Middle frontal gyrus (tissue), 1 donor: ENCODE data around the gene PTPRD.
"Not testable (repeated sequence)": the region's sequence is repeated elsewhere in the genome, so short reads cannot be mapped to it uniquely, and the experiment has no call there.

Source experiments
- DNase-seq: peaks from one replicate; pipeline ENCODE4 v3.0.0-alpha.2; 2015; ENCODE audit warnings: low spot score; ENCODE audit errors: extremely low spot score

PTPRD gene

DNA sequence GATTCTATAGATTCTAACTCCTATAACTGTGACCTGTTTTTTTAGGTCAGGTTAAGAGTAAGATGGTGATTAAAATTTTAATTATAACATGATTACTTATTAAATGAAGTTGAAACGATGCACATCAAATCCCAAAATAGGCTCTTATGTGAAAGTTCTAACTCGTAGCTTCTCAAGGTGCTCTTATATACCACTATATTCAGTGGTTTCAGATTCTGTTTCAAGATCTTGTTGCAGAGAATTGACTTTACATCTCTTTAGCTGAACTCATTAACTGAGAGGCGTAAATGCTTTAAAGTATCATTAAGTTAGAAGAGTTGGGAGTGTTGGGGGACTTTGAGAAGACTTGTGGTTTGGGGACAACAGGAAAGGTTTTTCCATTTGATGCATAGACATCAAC is 1399.8 kb downstream of the PTPRD start:
- no peak for DNase-seq

DNA sequence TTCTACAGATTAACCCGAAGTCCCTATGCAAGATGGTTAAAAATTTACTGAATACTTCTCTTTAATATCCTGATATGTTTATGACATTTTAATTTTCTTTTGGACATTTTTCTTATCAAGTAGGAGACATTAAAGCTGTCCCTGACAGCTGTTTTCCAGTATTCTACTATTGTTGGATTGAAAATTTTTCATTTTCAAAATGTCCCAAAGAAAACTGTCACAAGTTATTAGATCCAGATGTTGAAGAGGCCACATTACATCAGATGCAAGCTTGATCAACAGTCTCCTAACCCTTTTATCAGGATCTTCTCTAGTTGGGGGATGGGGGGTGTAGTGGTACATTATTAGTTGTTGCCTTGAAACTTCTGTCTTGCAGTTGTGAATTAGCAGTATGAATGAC is 1410.5 kb downstream of the PTPRD start:
- no peak for DNase-seq

DNA sequence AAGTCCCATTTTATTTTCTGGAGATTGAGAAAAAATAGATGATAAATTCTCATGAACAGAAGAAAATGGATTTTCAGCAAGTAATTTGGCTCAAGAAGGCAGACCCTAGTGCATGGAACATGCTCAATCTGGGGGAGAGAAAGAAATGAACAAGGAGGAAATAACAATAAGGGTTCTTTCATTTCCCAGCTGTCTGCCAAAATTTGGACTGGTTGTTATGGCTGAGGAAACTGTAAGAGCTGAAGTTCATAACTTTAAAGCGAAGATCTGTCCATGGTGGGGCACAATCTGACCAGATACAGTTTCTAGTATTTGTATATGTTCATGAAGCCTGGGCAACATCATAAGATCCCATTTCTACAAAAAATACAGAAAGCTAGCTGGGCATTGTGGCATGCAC is 1426.7 kb downstream of the PTPRD start:
- no peak for DNase-seq

DNA sequence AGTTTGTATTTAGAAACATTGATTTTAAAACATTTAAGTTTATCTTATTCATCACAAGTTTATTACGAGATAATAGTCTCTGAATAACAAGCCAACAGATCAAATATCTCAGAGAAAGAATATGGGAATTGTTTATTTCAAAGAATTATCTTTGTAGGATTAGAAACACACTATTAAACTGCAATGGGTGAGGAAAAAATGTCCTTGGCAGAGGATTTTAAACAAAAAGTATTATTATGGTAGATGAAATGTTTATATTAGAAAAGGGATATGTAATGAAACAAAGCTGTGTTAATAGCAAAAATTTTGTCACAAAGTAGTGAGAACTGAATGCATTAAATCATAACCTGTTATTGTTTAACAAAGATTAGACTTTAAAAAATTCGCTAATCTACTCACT is 1430.4 kb downstream of the PTPRD start:
- DNase-seq = no peak

DNA sequence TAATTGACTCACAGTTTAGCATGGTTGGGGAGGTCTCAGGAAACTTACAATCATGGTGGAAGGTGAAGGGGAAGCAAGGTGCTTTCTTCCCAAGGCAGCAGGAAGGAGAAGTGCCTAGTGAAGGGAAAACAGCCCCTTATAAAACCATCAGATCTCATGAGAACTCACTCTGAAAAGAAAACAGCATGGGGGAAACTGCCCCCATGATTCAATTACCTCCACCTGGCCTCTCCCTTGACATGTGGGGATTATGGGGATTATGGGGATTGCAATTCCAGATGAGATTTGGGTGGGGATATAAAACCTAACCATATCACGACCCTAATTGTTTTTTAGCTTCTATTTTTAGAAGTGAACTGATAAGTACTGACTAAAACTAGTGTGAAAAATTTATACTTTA is 1435.7 kb downstream of the PTPRD start:
- no peak for DNase-seq

DNA sequence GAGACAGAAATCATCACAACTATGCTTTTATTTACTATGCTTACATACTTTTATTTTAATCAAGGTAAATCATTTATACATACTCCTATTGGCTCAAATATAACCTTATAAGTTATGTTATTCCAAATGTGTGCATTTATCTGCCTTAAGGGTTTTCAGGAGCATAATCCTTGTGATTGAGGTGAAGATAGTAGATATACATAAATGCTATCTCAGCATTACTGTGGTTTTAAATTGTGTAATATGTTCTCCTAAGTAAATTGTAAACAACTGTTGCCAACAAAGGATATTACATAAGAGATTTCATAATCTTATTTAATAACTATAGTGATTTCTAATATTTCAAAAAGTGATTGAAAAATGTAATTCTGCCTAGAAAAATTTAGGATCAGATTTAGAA is 1438.4 kb downstream of the PTPRD start:
- no peak for DNase-seq

DNA sequence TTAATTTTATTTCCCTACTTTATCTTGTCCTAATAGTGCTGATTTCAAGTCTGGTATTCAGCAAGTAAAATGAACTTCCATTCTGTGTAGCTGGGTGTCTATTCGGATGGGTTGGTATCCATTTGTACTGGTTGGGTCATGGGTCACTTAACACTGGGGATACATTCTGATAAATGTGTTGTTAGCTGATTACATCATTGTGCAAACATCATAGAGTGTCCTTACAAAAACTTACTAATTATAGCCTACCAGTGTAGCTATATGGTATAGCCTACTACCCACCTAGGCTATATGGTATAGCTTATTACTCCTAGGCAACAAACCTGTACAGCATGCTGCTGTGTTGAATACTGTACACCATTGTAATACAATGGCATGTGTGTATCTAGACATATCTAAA is 1439.5 kb downstream of the PTPRD start:
- no peak for DNase-seq

DNA sequence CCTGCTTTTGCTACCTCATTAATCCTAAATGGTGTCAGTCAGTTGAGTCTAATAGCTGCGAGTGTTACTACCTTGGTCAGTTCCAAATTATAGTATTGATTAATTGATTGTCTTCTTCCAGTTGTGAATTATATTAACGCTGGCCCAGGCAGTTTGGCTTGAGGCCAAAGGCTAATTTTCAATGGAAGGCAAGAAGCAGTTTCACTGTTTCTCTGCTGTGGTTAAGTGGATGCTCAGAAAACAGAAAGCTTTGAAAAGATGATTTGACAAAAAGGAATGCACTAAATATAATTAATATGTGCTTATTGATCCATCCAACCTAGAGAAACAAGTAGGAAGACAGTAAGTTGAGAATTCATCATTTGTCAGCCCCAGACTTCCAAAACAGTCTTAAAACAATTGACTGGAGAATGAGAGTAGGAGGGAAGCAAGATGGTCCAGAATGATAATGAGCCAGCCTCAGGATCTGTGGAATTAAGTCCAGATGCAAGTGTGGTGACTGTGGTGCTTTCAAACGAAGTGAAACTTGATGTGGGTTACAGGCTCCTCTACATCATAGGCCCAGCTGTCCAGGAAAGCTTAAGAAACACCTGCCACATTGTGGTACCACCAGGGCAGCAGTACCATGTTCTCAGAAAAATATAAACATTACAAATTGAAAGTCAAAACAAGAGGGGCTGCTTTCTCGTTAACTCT is 1442.2 kb downstream of the PTPRD start:
- no peak for DNase-seq

DNA sequence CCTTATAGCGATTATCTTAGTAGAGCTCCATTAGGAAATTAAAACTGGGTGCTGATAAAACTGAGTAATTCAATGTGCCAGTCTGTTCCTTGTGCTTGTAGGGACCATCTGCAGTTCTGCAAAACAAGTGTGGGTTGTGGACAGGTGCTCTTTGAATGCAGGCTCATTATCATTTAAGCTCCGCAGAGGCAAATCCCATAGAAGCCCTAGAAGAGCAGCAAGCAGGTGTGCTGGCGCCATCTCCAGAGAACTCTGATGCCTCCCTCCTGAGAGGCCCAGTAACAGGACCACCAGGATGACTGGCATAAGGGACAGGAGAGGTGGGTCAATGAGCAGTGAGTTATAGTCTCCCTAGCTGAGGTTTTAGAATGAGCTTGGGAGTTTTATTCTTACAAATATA is 1470.8 kb downstream of the PTPRD start:
- no peak for DNase-seq

DNA sequence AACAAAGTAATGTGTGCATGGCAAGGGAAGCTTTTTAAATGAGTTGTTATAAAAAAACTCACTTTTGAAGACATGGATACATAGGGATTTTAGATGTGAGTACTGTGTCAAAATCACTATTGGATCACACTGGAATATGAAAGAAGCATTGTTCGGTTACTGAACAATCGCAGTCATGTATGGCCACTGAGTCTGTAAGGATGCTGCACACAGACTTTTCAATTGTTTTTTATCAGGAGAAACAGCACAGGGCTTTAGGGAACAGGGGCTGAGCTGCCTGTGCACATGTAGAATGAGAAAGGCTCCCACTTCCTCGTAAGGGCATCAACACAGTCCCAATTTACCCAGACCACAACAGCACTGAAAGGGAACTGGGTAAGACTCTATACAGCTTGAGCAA is 1479.3 kb downstream of the PTPRD start:
- no peak for DNase-seq

DNA sequence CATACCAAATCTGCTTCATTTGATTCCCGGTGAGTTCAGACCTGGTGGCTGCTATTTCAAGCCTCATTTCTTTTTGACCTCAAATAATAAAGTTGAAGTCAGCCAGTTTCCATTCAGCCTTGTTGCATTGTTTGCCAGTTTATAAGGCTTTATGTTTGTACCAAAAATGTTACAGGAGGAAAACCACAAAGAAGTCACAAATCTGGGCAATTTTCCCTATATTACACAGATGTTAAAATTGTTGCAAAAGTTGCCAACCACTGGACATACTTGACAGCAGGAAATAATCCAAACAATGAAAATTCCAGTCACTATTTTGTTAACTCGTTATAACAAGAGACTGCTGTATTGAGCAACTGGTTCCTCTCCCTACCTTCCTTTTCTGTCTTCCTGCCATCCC is 1488.2 kb downstream of the PTPRD start:
- no peak for DNase-seq

DNA sequence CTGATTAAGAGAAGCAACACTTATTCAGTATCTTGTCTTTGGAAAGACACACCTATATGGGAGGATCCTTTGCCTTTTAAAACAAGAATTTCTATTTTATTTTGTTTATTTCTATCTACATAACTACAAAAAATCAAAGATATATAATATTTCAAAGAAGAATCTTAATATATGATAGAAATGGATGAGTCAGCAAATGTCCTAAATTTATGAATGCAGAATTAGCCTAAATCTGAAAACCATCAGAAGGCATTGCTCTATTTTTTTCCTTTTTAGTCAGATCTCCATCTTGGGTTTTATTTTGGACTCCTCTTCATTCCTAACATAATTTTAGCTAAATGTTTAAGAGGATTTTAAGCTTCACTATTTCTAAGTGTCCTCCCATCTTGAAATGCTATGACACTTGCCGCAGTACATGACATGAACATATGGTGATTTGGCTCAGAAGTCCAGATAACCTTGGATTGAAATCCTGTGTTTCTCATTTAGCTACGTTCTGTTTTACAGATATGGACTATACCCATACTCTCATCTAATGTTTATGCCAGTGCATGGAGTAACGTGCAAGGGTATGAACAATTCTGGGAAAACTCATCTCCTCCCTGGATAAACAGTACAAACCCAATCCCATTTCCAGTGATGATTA is 1490.4 kb downstream of the PTPRD start:
- no peak for DNase-seq

DNA sequence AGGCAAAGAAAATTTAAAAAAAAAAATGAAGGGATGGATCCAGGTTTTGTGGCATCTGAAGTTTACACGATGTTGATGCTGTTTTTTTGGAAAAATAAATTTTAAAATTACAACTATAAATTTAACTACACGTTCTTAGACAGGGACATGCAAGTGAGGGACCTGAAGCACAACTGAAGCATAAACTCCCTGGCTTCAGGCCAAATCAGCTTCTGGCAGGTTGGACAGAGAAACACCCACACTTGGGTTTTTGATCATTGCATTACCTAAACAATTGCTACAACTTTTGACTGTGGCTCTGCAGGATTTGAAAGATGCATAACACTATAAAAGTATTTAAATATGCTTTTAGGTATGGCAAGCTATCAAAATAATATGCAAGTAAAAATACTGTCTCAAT is 1494.9 kb downstream of the PTPRD start:
- no peak for DNase-seq

DNA sequence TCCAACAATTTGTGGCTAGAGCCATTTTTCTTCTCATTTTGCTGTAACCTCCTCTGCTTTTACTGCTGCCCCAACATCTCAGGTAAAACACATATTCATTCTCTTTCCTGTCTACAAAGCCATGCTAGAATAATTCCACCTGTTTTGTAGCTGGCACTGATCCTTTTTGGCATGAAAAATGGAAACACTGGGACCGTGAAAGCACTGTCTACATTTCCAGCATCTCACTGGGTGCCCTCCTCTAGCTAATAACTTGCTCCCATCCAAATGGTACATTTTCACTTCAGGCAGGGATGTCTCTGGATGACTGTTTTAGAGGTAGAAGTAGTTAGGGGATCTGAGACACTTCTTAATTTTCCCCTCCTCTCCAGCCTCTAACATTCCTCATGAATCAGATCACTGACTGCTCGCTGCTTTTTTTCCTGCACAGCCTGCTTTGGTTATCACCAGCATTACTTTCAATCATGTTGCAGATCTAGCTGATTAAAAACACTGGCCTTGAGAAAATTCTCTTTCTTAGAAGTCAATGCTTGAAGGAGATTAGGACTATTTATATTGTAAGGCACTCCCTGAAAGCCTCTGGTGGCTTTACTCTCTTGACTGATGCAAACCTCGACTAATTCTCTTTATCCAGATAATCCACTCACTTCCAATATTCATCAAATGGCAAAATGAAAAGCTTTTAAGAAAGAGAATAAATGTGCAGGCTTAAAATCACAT is 1500.6 kb downstream of the PTPRD start:
- DNase-seq = no peak

DNA sequence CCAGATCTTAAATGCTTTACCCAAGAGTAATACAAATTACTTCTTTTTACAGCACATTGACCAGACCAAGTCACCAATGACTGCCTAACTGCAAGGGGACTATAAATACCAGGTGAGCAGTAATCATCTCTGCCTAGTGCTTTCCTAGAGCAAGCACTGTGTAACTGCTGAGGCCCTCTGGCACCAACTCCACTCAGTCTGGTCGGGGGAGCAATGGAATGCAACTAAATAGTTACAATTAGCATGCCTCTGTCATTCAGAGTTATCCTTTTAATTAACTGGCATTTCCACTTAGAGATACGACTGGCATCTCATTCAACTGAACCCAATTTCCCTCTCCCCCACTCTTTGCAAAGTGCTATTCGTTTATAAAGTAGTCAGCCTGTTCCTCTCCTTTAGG is 1504.2 kb downstream of the PTPRD start:
- DNase-seq = no peak

DNA sequence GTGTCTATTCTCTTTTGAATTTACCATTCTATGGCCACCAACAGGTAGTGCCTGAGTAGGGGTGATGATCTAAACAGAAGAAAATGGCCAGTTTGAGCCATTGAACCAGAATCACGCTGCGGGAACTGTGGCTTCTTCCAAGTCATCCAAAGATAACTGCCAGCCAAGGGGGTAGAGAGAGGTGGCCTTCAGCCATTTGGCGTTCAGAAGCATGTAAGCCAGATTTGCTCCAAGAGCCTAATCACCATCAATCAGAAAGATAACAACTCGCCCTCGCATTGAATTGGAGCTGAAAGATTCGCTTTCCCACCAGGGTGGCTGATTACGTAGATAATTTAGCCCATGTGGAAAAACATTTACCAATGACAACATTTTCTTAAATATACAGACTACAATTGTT is 1510.5 kb downstream of the PTPRD start:
- DNase-seq = no peak

DNA sequence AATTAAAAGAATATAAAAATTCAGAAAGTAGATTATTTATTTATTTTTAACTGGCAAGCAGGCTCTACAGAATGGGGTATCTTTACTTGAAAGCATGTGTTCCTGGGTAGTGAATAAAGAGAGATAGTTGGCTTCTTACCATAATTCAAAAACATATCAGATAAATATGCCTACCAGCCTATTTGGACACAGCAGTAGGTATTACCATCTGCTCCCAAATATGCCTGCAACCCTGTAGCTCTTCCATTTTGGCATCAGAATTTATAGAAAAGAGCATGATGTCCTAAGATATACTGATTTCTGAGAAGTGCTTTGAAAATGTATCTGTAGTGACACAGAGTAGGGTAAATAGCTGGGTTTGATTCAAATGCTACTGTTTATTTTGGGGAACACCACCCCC is 1512.7 kb downstream of the PTPRD start:
- DNase-seq = peak; percentile 24

DNA sequence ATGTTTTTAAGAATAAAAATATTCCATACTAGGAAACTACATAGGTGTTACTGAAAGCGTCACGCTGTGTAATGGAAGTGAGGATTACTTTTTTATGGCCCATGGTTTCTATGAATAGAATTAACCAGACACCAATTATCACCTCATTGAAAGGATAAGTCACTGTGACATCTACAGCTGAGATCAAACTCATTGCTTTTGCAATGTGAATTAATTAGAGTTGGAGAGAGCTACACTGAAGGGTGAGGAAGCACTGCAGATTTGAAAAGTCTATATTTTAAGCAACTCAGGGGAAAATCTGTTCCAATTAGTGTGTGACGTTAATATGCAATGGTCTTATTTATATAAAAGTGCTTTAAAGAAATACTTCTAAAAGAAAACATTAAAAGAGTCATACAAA is 1513.2 kb downstream of the PTPRD start:
- DNase-seq = no peak

DNA sequence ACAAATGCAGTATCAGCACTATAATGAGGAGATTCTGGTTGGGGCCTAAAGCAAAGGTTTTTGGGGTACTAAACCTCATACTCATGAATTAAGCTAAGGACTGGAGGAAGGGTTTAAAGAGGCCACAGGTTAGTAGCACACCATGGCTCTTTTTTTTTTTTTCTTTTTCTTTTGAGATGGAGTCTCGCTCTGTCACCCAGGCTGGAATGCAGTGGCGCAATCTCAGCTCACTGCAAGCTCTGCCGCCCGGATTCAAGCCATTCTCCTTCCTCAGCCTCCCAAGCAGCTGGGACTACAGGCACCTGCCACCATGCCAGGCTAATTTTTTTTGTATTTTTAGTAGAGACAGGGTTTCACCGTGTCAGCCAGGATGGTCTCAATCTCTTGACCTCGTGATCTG is 1515.5 kb downstream of the PTPRD start:
- DNase-seq = not testable (repeated sequence)

DNA sequence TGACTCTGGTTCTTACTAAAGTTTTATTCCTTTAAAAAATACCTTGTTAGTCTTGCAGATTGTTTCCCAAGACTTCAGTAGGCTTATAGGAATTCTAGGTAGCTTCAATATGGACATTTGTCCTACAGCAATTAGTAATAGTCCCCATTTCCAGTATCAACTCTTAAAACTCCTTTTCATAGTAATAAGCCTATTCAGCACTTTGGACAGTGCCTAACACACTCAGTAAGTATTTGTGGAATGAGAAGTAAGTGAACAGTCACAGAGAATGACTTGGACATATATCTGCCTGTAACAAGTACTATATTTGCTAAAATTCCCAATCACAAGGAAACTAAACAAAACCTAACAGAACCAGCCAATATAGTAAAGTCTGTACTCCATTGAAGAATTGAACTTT is 1521.4 kb downstream of the PTPRD start:
- no peak for DNase-seq

DNA sequence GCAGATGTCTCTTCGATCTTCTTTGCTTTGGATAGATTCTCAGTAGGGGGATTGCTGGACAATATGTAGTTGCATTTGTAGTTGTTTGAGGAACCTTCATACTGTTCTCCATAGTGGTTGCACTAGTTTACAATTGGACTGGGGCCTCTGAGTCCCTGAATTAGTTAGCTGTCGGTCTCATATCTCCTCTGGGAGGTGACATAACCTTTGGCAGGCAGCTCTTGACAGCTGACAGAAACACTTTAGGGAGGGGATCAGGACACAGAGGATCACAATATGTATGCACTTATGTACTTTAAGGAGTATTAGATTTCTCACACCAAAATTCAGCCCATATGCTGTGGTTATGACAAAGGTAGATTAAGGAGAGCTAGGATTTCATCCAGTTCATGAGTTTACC is 1533.3 kb downstream of the PTPRD start:
- no peak for DNase-seq

DNA sequence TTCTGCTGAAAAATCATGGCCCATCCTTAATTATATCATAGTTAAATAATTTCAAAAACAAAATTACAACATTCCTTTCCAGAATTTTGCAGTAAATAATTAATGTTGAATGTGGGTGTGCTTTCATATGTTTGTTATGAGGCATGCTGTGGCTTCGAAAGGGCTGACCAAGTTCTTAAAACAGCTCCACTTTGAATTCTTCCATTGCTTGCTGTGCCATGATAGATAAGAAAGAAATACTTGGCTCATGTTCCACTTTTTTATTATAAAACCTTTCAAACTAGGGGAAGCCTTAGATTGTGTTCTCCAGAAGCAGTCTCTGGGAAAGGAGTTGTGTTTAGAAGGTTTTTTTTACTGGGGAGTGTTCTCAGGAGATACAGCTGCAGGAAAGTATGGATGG is 1534.5 kb downstream of the PTPRD start:
- DNase-seq = no peak

DNA sequence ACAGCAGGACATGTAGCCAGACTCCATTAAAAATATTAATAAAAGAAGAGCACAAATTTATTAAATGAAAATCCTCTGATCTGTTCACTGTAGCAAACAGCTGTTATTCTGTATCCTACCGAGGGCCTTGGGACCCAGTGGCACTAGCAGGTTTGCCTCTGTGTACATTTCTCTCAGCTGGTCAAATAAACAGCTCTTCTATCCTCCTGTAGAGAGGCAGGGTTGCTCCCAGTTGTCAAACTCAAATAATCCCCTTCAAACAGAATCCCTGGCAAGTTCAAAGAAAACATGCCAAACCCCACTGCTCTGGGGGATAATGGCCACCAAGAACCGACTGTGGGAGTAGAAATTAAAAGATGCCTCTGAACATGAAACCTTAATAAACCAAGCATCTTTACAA is 1551.2 kb downstream of the PTPRD start:
- DNase-seq = no peak
